OCI-LY7 (cell line): ENCODE measurements around the gene ANKRD63. TPM values are rescaled to one million over a fixed set of nuclear protein-coding genes. Genes with fewer than 3 reads are reported as not detected.

ENCODE experiments used
- BruUV-seq: library from RNA; stranded (reverse); fragments of 400-500 nt; replicated peaks from 2 replicates; lab custom pipeline; 2021; lab: Mats Ljungman, UMichigan
- CTCF ChIA-PET: fragments of 300-600 bp; sonication (Branson Sonifier 250); formaldehyde crosslinking; loops from one replicate; lab custom pipeline; 2022; ENCODE audit warnings: antibody characterized with exemption; ENCODE audit not compliant: unreplicated experiment; lab: Charles Lee
- POLR2A ChIA-PET: fragments of 300-600 bp; sonication (Branson Sonifier 250); formaldehyde crosslinking; loops from one replicate; lab custom pipeline; 2022; ENCODE audit warnings: antibody characterized with exemption; lab: Charles Lee
- DNase-seq: peaks from one replicate; pipeline ENCODE4 v3.0.0-alpha.2; 2015; ENCODE audit warnings: low spot score
- H2AFZ ChIP-seq: fragments of 200-600 bp; sonication (generic), shearing (Covaris generic); 2 replicates; pipeline ENCODE4 v1.6.1; 2014; ENCODE audit warnings: mild to moderate bottlenecking, antibody characterized with exemption, low read length, moderate library complexity
- H3K27ac ChIP-seq: fragments of 200-600 bp; sonication (generic); 2 replicates; pipeline ENCODE4 v1.5.1; 2014; ENCODE audit warnings: mixed run types, low read depth, mild to moderate bottlenecking, moderate library complexity, low read length, inconsistent platforms; ENCODE audit not compliant: poor library complexity, severe bottlenecking
- H3K36me3 ChIP-seq: fragments of 200-600 bp; sonication (generic); 2 replicates; pipeline ENCODE4 v1.6.1; 2014; ENCODE audit warnings: mild to moderate bottlenecking, antibody characterized with exemption, low read length, moderate library complexity, mixed read lengths; ENCODE audit not compliant: insufficient read depth
- H3K4me1 ChIP-seq: fragments of 200-600 bp; sonication (generic); 2 replicates; pipeline ENCODE4 v1.5.1; 2014; ENCODE audit warnings: mild to moderate bottlenecking, low read length; ENCODE audit not compliant: insufficient read depth, poor library complexity, severe bottlenecking
- H3K4me2 ChIP-seq: fragments of 200-600 bp; sonication (generic); 2 replicates; pipeline ENCODE4 v1.6.1; 2014; ENCODE audit warnings: mild to moderate bottlenecking, low read length
- H3K4me3 ChIP-seq: fragments of 200-600 bp; sonication (generic); 2 replicates; pipeline ENCODE4 v1.5.1; 2014; ENCODE audit warnings: mild to moderate bottlenecking, low read depth, low read length; ENCODE audit not compliant: poor library complexity, severe bottlenecking
- H3K79me2 ChIP-seq: fragments of 200-600 bp; sonication (generic); 2 replicates; pipeline ENCODE4 v1.6.1; 2016; ENCODE audit warnings: low read depth, mild to moderate bottlenecking, low read length, moderate library complexity, mixed read lengths; ENCODE audit not compliant: insufficient read depth
- H3K9me2 ChIP-seq: fragments of 200-600 bp; sonication (generic); 2 replicates; pipeline ENCODE4 v1.6.1; 2016; ENCODE audit warnings: mild to moderate bottlenecking, low read length, mixed read lengths; ENCODE audit not compliant: insufficient read depth
- H3K9me3 ChIP-seq: fragments of 200-600 bp; sonication (generic); 2 replicates; pipeline ENCODE4 v1.6.1; 2014; ENCODE audit warnings: mild to moderate bottlenecking, mixed run types, low read length, mixed read lengths
- H4K20me1 ChIP-seq: fragments of 200-600 bp; sonication (generic); 2 replicates; pipeline ENCODE4 v1.6.1; 2014; ENCODE audit warnings: mild to moderate bottlenecking, antibody characterized with exemption, low read length, moderate library complexity, mixed read lengths; ENCODE audit not compliant: insufficient read depth
- EZH2phosphoT487 ChIP-seq: fragments of 200-600 bp; sonication (generic); IDR thresholded peaks from 2 replicates; pipeline ENCODE4 v1.6.1; 2018; ENCODE audit warnings: low read depth, borderline replicate concordance, mild to moderate bottlenecking, mixed run types, antibody characterized with exemption, low read length, moderate library complexity, mixed read lengths
- intact Hi-C: fragments of 100-400 bp; cut with micrococcal nuclease; formaldehyde crosslinking; loops from one replicate; pipeline ENCODE4 v1.10.0; 2022; ENCODE audit not compliant: unreplicated experiment
- total RNA-seq, 2 experiments: library from RNA; depleted of rRNA in 1 of 2; stranded (reverse); fragments of >200 nt in 1 of 2; shearing (Covaris generic) in 1 of 2; gene quantifications; 2 replicates each; pipeline ENCODE4 v1.2.3, GENCODE V29; 2014 to 2022
- TF ChIP-seq, protein P1 (sequence below): fragments of 200-600 bp; sonication (generic); conservative IDR thresholded peaks from 2 replicates; pipeline ENCODE4 v1.5.1; 2014; ENCODE audit warnings: mild to moderate bottlenecking, antibody characterized with exemption, low read length, moderate library complexity, mixed read lengths

Gene ANKRD63
- total RNA-seq, 2 experiments from 2014 or later = not detected

GRCh38 chr15:40245666-40246450 is 37.0 kb downstream of the ANKRD63 start:
- no peaks in the 10 kb centered on the region for H4K20me1 ChIP-seq
- intact Hi-C loops = no loop called here
- H3K79me2 ChIP-seq = no peaks in the 10 kb centered on the region
- H3K4me3 ChIP-seq = no peak overlapping the region
- no peaks in the 10 kb centered on the region for H3K4me1 ChIP-seq
- POLR2A ChIA-PET = no interaction called here
- no peak overlapping the region for H2AFZ ChIP-seq
- DNase-seq = no peak
- no peak overlapping the region for H3K4me2 ChIP-seq
- no peaks in the 10 kb centered on the region for H3K9me2 ChIP-seq
- no peak for TF ChIP-seq EZH2phosphoT487
- TF ChIP-seq, protein P1, sequence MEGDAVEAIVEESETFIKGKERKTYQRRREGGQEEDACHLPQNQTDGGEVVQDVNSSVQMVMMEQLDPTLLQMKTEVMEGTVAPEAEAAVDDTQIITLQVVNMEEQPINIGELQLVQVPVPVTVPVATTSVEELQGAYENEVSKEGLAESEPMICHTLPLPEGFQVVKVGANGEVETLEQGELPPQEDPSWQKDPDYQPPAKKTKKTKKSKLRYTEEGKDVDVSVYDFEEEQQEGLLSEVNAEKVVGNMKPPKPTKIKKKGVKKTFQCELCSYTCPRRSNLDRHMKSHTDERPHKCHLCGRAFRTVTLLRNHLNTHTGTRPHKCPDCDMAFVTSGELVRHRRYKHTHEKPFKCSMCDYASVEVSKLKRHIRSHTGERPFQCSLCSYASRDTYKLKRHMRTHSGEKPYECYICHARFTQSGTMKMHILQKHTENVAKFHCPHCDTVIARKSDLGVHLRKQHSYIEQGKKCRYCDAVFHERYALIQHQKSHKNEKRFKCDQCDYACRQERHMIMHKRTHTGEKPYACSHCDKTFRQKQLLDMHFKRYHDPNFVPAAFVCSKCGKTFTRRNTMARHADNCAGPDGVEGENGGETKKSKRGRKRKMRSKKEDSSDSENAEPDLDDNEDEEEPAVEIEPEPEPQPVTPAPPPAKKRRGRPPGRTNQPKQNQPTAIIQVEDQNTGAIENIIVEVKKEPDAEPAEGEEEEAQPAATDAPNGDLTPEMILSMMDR = no peak
- H3K9me3 ChIP-seq = no peaks in the 10 kb centered on the region
- BruUV-seq = no TSS peak
- H3K36me3 ChIP-seq = no peaks in the 10 kb centered on the region
- no peak overlapping the region for H3K27ac ChIP-seq
- CTCF ChIA-PET = no interaction called here

DNA sequence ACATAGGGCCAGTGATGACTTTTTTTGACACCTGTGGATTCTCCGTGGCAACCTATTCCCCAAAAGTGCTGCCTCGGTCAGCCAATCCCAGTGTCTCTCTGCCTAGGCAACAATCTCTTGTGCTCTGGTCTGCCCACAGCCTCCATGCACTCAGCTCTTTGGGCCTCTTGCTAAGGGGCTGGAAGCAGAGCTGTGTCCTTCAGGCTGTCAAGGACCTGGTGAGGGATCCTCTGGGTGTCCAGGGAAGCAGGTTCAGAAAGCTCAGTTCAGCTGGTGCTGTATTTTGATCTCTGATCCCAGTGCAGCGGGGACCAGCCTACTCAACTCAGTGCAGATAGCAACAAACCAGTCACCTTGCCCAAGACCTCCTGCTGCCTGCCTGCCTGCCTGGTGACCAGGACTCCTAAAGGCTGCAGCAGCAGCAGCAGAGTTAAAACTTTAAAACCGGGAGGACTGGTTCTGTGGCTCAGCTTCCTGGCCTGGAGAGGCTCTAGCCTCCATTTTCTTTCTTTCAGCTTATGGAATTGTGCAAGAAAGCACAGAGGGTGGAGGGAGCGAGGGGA is 37.8 kb downstream of the ANKRD63 start:
- intact Hi-C loops = no loop called here
- H3K4me1 ChIP-seq = no peaks in the 10 kb centered on the region
- no peaks in the 10 kb centered on the region for H3K79me2 ChIP-seq
- H3K36me3 ChIP-seq = no peaks in the 10 kb centered on the region
- no peaks in the 10 kb centered on the region for H3K9me2 ChIP-seq
- H4K20me1 ChIP-seq = no peaks in the 10 kb centered on the region
- H3K4me2 ChIP-seq = no peak overlapping the region
- no peaks in the 10 kb centered on the region for H3K9me3 ChIP-seq
- no TSS peak for BruUV-seq
- H3K27ac ChIP-seq = no peak overlapping the region
- H3K4me3 ChIP-seq = no peak overlapping the region
- TF ChIP-seq EZH2phosphoT487 = no peak
- TF ChIP-seq, protein P1 = no peak
- POLR2A ChIA-PET = no interaction called here
- H2AFZ ChIP-seq = no peak overlapping the region
- DNase-seq = no peak
- CTCF ChIA-PET = no interaction called here
